ENCODE data around the gene STX1A.
"Not testable (repeated sequence)": the region's sequence is repeated elsewhere in the genome, so short reads cannot be mapped to it uniquely, and the experiment has no call there.

Gene STX1A

DNA sequence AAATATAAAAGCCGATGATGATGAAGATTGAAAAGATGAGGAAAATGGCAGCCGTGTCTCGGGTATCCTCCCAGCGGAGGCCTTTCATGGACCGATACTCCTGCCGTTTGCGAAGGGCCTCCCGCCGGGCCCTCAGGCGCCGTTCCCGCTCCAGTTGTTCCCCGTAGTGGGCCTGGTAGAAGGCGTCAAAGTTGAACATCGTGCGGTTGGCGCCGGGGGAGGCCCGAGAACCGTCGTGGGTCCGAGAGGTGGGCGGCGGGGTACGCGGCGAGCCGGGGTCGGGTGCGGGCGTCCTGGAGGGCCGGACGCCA, 36.8 kb downstream of the STX1A start:
- DNase-seq (ENCODE audit: low spot score): no peak

- DNase-seq (ENCODE audit: low spot score): peak; percentile 65
These were observed 38.4 kb downstream of the STX1A start for GRCh38 chr7:73681031-73681430.

DNA sequence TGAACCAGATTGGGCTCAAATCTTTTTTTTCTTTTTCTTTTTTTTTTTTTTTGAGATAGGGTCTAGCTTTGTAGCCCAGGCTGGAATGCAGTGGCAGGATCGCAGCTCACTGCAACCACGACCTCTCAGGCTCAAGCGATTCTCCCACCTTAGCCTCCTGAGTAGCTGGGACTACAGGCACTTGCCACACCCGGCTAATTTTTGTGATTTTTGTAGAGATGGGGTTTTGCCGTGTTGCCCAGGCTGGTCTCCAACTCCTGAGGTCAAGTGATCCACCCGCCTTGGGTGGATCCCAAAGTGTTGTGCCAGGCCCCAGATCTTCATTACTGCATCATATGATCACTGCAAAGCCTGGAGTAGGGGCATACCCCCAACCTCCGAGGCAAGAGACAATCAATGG, 39.0 kb downstream of the STX1A start:
- no peak for DNase-seq (ENCODE audit: low spot score)

DNA sequence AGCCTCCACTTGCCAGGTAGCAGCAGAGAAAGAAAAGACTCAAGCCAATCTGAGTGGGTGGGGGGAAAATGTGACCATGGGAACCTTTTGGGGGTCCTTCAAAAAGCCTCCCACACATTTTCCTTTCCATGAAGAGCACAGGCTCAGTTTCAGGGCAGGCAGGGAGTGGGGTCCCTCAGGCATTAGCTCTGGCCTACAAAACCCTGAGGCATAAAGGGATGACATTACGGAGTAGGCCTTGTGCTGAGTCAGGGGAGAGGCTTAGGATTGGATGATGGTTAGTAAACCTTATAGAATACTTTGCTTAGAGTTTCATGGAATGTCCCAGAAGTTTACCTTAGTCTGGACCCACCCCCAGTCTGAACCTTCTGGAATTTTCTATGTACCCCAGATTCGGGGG, 39.8 kb downstream of the STX1A start:
- no peak for DNase-seq (ENCODE audit: low spot score)

GRCh38 chr7:73678862-73679261, 40.6 kb downstream of the STX1A start:
- no peak for DNase-seq (ENCODE audit: low spot score)

DNA sequence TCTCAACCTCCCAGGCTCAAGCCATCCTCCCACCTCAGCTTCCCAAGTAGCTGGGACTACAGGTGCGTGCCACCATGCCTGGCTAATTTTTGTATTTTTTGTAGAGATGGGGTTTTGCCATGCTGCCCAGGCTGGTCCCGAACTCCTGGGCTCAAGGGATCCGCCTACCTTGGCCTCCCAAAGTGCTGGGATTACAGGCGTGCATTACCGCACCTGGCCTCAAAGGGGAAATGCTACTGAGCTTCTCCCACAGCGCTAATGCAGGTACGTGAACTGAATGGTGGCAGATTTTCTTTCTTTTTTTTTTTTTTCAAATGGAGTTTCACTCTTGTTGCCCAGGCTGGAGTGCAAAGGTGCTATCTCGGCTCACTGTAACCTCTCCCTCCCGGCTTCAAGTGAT, 43.4 kb downstream of the STX1A start:
- not testable (repeated sequence) for DNase-seq (ENCODE audit: low spot score)

DNA sequence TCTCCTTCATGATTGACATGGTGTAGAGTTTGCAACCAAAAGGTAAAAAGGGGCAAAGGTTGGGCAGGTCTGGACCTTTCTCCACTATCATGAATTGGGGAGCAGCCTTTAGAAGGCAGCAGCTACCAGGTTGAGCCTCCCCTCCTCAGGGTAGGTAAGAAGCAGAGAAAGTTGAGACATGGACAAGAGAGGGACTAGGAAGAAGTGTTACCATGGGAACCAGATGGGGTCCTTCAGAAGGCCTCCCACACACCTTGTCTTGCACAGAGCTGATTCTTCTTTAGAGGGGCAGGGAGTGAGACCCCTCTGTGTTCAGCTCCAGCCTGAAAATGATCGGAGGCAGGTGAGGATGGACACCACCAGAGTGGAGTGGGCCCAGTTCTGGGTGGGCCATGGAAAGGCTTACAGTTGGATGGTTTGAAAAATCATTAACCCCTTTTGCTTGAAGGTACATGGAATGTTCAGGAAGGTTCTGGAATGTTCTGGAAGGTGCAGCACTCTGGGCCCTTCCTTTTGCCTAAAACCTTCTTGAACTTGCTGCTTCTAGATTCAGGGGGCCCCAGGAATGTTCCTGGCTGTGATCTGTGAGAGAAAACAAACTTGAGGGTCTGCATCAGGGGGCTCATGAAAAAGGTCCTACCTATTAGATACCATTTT, 44.9 kb downstream of the STX1A start:
- DNase-seq (ENCODE audit: low spot score): no peak

DNA sequence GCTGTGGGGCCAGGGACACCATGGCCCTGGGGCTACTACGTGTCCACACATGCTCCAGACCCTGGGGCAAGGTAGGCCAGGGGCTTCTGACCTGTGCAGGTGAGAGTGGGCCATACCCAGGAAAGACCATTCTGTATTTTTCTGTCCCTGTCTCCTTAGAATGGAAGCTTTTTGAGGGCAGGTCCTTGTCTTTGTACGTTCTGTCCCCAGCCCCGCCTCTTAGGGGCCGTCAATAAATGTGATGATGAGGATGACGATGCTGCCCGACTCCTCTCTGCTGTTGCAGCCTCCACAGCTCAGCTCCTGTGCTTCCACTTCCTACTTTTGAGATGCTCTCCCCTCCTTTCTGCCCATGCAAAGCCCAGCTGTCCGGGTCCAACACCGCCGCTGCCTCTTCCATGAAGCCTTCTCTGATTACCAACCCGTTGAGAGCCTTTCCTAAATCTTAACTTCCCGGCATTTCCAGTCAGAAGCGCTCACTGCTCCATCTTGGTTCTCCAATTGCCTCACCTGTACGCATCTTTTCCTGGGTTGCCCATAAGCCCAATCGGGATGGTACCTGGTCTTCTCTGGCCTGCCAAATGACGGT, 47.5 kb downstream of the STX1A start:
- DNase-seq (ENCODE audit: low spot score): no peak

- no peak for DNase-seq (ENCODE audit: low spot score)
These were observed 48.2 kb downstream of the STX1A start for GRCh38 chr7:73671322-73671661.

- no peak for DNase-seq (ENCODE audit: low spot score)
These were observed 49.5 kb downstream of the STX1A start for GRCh38 chr7:73669858-73670385.

DNA sequence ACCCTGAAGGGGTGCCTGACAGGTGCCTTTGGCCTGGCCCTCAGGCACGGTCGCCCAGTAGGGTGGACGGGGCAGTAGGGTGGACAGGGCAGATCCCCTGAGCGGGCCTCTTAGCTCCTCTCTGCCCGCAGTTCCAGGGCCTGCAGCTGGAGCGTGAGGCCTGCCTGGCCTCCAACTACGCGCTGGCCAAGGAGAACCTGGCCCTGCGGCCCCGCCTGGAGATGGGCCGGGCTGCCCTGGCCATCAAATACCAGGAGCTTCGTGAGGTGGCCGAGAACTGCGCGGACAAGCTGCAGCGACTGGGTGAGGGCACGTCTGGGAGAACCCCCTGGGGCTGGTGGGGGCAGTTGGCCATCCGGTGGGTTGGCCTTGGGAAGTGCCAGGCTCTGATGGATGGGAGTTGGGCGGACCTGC, 50.2 kb downstream of the STX1A start:
- DNase-seq (ENCODE audit: low spot score): peak; percentile 44

GRCh38 chr7:73668886-73669230, 50.6 kb downstream of the STX1A start:
- DNase-seq (ENCODE audit: low spot score): peak; percentile 43

GRCh38 chr7:73668103-73668885, 51.2 kb downstream of the STX1A start:
- no peak for DNase-seq (ENCODE audit: low spot score)

GRCh38 chr7:73667344-73668102, 51.9 kb downstream of the STX1A start, which contains the start of gene VPS37D:
Gene VPS37D, plus strand, starts transcription at chr7:73667831. Its CDS starts 128 bp downstream, at chr7:73667959.
- peak; percentile 85 for DNase-seq (ENCODE audit: low spot score)

DNA sequence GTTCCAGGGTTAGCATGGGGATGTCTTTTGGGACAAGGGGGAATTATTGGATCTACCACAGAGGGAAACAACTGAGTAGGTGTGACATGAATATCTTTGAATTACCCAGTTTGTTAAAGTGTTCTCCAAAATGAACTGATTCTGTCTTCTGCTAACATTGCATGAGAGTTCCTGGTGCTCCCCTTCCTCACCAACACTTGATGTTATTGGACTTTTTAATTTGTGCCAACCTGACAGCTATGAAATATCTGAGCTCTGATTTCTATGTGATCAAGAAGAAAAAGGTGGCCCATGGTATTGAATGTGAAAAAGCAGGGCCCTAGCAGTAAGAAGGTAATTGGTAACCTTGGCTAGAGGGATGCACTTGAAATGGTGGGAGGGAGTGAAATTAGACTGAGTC, 56.4 kb downstream of the STX1A start:
- DNase-seq (ENCODE audit: low spot score): no peak

DNA sequence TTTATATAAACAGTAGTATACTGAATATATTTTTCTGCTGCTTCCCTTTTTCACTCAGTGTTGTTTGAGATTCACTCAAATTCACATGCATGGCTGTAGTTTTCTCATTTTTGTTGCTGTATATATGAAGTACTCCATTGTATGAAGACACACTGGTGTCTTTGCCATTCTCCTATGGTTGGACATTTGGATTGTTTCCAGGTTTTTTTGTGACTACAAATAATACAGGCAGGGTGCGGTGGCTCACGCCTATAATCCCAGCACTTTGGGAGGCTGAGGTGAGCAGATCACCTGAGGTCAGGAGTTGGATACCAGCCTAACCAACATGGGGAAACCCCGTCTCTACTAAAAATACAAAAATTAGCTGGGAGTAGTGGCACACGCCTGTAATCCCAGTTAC, 58.9 kb downstream of the STX1A start:
- DNase-seq (ENCODE audit: low spot score): not testable (repeated sequence)

DNA sequence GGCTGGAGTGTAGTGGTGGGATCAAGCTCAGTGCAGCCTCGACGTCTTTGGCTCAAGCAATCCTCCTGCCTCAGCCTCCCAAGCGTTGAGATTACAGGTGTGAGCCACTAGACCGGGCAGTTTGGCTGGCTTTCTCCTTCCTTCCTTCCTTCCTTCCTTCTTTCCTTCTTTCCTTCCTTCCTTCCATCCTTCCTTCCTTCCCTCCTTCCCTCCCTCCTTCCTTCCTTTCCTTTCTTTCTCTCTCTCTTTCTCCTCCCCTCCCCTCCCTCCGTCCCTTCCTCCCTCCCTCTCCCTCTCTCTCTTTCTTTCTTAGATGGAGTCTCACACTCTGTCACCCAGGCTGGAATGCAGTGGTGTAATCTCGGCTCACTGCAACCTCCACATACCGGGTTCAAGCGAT, 59.5 kb downstream of the STX1A start:
- no peak for DNase-seq (ENCODE audit: low spot score)

GRCh38 chr7:73655309-73655708, 64.2 kb downstream of the STX1A start:
- DNase-seq (ENCODE audit: low spot score): not testable (repeated sequence)

GRCh38 chr7:73652541-73652949, 66.9 kb downstream of the STX1A start:
- peak; percentile 62 for DNase-seq (ENCODE audit: low spot score)

DNA sequence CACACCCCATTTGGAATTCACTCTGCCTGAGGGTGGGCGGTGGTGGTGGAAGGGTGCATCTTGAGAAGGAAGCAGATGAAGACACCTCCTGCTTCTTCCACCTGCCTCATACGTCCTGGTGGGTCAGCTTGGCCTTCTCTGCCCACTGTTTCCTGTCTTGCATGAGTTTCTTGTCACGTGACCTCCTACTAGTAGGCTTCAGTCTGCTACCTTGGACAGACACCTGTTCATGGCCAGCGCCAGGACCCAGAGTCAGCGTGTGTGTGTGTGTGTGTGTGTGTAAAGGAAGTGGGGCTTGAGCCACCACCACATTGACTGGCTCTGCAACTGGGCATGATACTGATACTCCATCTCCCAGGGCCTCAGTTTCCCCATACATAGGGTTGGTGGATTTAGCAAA, 68.9 kb downstream of the STX1A start:
- DNase-seq (ENCODE audit: low spot score): no peak

DNA sequence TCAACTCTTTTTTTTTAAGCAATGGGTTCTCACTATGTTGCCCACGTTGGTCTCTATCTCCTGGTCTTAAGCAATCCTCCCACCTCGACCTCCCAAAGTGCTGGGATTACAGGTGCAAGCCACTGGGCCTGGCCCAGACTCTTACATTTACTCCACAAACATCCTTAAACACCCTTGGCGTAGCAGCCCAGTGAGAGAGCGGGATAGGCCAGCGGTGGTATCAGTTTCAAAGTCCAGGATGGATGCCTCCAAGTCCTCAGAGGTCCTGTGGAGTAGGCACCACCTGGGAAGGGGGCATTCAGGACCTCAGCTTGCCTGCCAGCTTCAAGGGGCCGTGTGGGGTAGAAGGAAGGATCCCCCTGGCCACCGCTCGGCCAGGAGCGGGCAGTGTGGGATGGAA, 69.9 kb downstream of the STX1A start:
- no peak for DNase-seq (ENCODE audit: low spot score)
